SW 1271 (cell line): ENCODE data around the gene ZBTB16.

Source experiments
- DNase-seq, 2 experiments: peaks; one replicate each; lab custom pipeline; 2025; lab: John Stamatoyannopoulos, UW

The ZBTB16 gene

GRCh38 chr11:114211444-114212121, 152.1 kb downstream of the ZBTB16 start:
- no peak for DNase-seq

DNA sequence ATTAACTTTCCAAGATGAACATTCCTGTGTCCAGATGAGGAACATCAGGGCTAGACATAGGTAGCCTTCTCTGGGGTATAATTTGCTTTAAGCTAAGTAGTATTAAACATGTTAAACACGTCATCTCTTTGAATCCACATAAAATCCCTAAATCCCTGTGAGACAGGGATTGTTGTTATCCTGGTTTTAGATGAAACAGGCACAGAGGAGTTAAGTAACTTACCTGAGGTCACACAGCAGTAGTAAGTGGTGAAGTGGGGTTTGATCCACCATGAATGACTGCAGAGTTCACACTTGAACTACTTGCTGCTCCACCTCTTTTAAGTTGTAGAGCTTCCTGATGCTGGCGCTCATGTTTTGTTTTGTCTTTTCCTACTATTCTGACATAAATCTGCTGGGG, 154.1 kb downstream of the ZBTB16 start:
- no peak for DNase-seq

DNA sequence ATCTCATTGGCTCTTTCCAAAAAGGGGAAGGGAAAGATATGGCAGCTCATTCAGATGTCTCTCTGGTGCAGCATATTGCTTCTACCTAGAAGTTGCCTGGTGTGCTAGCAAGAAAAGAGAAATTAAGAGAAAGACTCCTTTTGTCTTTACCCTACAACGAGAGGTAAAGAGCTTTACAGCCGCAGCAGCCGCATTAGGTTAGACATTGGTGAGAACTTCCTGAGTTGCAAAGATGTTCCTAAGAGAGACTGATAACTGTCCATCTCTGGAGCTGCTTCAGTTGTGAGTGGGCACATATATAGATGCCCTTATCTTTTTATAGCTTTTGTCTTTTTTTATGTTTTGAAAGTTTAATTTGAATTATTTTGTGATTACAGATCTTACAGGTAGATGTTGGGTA, 155.9 kb downstream of the ZBTB16 start:
- no peak for DNase-seq

DNA sequence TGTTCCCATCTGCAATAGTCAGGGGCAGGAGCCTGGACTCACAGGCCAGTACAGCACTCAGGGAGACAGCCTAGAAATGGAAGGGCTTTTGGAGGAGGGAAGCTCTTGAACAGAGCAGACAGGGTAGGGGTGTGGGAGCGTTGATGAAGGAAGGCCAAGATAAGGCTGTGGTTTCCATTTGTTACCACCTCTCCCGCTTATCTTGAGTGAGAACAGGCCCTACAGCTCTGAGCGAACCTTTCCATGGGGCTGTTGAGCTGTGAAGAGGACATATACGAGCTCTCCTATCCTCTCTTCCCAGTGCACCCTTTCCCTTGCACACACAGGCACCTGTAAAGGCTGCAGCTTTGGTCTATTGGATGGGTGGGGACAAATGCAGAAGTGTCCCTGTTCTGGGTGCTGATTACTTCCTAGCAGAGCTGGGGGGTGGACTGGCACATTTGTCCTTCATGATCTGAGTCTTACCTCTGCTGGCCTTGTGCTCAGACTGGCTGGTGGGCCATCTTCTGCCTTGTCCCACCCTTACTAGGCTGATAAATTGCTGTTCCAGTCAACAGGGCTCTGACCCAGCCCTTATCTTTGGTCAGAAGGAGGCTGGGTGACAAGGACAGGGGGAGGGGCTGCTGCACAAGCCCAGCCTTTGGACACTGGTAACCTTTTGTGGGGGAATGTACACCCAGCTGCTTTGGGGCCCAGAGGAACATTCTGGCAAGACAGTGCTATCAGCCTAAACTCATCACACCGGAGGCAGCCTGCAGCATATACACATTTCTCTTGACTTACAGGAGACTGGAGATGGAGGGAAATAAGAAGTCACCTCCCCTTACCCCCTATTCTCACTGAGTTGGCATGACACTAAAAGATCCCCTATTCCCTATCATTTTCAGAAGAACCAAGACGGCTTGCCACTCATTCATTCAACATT, 156.6 kb downstream of the ZBTB16 start:
- DNase-seq = no peak

DNA sequence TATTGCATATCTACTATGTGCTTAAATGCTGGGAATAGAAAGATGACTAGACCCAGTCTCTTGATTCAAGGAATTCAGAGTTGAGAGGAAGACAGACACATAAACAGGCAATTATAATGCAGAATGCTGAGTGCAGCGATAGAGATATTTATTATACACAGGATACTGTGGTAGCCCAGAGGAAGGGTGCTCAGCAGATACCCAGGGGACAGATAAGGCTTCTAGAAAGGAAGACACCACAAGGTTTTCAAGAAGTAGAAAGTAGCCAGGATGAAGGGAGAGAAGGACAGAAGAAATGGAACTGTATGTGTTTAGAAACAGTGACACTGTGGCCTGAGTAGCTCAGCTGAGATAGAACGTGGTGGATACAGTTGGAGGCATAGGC, 157.3 kb downstream of the ZBTB16 start:
- DNase-seq = no peak

DNA sequence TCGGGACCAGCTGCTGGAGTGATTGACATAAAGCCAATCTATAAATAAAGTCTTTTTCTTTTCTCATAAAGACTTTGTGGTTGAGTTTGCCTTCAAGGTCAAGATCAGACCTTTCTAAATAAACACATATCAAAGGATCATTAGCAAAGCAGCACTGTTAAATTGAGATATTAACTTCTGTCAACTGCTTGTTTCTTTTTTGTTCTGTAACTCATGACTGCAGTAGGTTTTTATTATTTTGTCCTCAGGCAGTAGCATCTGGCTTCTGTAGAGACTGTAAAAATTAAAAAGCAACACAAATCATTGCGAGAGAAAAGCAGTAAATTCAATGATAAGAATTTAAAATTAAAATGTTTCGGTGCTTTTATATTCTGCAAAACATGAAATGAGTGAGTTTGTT, 159.0 kb downstream of the ZBTB16 start:
- no peak for DNase-seq

- no peak for DNase-seq
Observed at GRCh38 chr11:114219559-114220349, 160.2 kb downstream of the ZBTB16 start.

GRCh38 chr11:114221037-114221436, 161.5 kb downstream of the ZBTB16 start:
- DNase-seq = no peak

GRCh38 chr11:114225661-114226060, 166.2 kb downstream of the ZBTB16 start:
- no peak for DNase-seq

- no peak for DNase-seq
Observed at GRCh38 chr11:114226356-114226755, 166.8 kb downstream of the ZBTB16 start.

GRCh38 chr11:114228435-114229411, 169.2 kb downstream of the ZBTB16 start:
- no peak for DNase-seq

GRCh38 chr11:114230031-114230704, 170.7 kb downstream of the ZBTB16 start:
- DNase-seq = no peak

DNA sequence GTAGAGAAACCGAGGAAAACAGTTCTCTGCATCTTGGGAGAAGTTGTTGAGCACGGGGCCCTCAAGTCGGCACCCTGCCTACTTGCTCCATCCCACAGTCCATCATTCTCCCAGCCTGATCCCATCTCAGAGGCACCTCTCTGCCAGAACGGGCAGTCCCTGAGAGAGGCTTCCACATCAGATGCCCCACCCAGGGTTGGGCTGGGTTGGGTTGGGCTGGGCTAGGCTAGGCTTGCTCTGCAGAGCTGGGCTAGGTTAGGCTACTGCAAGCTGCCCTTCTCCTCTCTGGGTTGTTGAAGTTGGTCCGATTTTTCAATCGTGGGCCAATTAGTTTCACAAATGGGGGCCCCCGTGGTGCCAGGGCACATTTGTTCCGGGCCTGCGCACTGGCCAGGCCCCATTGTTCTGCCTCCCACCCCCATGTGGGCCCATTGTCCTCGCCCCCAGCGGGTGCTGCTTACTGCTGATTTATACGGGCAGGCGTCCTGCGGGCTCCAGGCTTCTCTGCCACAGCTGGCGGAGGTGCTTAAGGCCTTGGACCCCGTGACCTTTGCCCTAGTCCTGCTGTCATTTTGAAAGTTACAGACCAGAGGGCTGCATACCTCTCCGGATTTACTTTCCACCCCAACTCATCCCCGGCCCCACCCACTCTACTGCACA, 173.0 kb downstream of the ZBTB16 start:
- no peak for DNase-seq

DNA sequence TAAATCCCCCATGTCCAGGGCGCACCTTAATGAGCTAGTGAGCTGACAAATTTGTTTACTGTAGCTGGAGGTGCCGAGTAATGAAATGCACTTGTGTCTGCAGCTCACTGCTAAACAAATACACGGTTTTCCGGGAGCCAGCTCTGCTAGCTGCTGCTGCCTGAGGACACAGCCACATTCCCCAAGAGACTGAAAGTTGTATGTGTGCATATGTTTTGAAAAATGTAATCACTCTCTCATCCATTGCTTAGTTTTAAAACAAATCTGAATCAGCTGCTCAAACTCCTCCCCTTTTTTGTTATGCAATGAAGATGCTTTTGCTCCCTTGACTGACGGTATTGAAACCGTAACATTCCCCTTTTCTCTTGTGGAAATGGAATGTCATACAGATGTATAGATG, 174.2 kb downstream of the ZBTB16 start:
- DNase-seq = no peak

DNA sequence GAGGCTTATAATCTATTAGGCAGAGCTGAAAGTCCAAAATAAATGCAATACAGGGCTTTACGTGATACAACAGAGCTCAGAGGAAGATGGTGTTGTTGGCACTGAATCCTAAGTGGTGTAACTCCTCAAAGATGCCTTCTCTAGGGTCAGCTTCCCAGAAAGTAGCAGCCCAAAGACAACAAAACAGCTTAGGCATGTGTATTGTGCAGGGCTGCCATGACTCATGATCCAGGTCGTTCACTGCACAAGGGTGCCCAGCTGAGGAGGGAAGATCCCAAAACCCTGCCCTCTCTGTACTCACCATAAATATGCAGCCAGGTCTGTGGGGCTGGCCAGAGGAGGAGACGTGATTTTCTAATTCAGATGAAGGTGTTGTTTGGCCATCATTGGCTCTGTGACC, 177.3 kb downstream of the ZBTB16 start:
- no peak for DNase-seq

GRCh38 chr11:114237321-114238280, 178.1 kb downstream of the ZBTB16 start:
- DNase-seq = no peak

DNA sequence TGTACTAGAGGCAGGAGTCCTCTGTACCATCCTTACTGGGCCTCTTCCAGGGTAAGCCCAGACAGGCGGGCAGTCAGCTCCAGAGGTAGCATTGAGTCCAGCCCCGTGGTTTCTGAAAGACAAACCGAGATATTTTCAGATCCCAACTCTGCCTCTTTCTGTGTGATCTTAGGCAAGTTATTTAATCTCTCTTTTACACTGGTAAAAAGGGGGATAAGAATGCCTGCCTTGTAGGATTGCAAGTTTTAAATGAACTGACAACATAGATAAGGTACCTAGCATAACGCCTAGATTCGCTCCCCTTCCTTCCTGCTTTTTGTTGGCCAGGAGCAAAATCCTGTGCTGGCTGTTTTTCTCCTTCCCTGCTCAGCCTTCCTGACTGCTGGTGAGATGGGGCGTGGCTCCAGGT, 180.2 kb downstream of the ZBTB16 start:
- no peak for DNase-seq

- DNase-seq = no peak
Observed at GRCh38 chr11:114242032-114242431, 182.5 kb downstream of the ZBTB16 start.
